Chondrocyte (in vitro differentiated cells): ENCODE data around the gene LTBP1. TPM values are rescaled to one million over a fixed set of nuclear protein-coding genes. Genes with fewer than 3 reads are reported as not detected.

Experiments used
- DNase-seq: peaks from one replicate; pipeline ENCODE4 v3.0.0; 2021; ENCODE audit warnings: mixed read lengths, low spot score
- H3K27ac Mint-ChIP-seq: one replicate; pipeline ENCODE4 v1.8.0; 2021; ENCODE audit warnings: mild to moderate bottlenecking, moderate library complexity, mixed read lengths; ENCODE audit not compliant: unreplicated experiment
- H3K27me3 Mint-ChIP-seq: 2 replicates; pipeline ENCODE4 v1.8.0; 2021; ENCODE audit warnings: low read depth, mixed read lengths
- H3K36me3 Mint-ChIP-seq: 2 replicates; pipeline ENCODE4 v1.8.0; 2021; ENCODE audit warnings: low read depth, mixed read lengths
- H3K4me1 Mint-ChIP-seq: 2 replicates; pipeline ENCODE4 v1.8.0; 2021; ENCODE audit warnings: low read depth, mild to moderate bottlenecking, mixed read lengths
- H3K4me3 Mint-ChIP-seq: one replicate; pipeline ENCODE4 v1.8.0; 2021; ENCODE audit warnings: mild to moderate bottlenecking, moderate library complexity, mixed read lengths; ENCODE audit not compliant: unreplicated experiment
- H3K9me3 Mint-ChIP-seq: 2 replicates; pipeline ENCODE4 v1.8.0; 2021; ENCODE audit warnings: low read depth, mixed read lengths
- total RNA-seq: library from RNA; stranded (reverse); gene quantifications from 3 replicates; pipeline ENCODE4 v1.2.1, GENCODE V29; 2021
- TF ChIP-seq, protein P1 (sequence below): fragments of 200-600 bp; sonication (generic); IDR thresholded peaks from 2 replicates; pipeline ENCODE4 v1.5.0; 2021; ENCODE audit warnings: antibody characterized with exemption, mild to moderate bottlenecking, moderate library complexity

The LTBP1 gene
- total RNA-seq, 1 donor from 2014 or later: 398 TPM

GRCh38 chr2:33426666-33427231 lies 480.0 kb downstream of the LTBP1 start:
- Mint-ChIP-seq H3K36me3 (no peaks in the 10 kb centered on the region), H3K4me3 (no peak overlapping the region), H3K9me3 (peaks cover 9% of the 10 kb centered on the region), H3K4me1 (peaks cover 21% of the 10 kb centered on the region), H3K27me3 (no peaks in the 10 kb centered on the region), H3K27ac (no peak overlapping the region)
- TF ChIP-seq, protein P1, sequence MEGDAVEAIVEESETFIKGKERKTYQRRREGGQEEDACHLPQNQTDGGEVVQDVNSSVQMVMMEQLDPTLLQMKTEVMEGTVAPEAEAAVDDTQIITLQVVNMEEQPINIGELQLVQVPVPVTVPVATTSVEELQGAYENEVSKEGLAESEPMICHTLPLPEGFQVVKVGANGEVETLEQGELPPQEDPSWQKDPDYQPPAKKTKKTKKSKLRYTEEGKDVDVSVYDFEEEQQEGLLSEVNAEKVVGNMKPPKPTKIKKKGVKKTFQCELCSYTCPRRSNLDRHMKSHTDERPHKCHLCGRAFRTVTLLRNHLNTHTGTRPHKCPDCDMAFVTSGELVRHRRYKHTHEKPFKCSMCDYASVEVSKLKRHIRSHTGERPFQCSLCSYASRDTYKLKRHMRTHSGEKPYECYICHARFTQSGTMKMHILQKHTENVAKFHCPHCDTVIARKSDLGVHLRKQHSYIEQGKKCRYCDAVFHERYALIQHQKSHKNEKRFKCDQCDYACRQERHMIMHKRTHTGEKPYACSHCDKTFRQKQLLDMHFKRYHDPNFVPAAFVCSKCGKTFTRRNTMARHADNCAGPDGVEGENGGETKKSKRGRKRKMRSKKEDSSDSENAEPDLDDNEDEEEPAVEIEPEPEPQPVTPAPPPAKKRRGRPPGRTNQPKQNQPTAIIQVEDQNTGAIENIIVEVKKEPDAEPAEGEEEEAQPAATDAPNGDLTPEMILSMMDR: no peak
- no peak for DNase-seq

GRCh38 chr2:33430077-33430476 lies 483.3 kb downstream of the LTBP1 start:
- Mint-ChIP-seq H3K27me3 (no peaks in the 10 kb centered on the region), H3K27ac (no peak overlapping the region), H3K4me1 (peaks cover 31% of the 10 kb centered on the region), H3K9me3 (peaks cover 9% of the 10 kb centered on the region), H3K4me3 (no peak overlapping the region), H3K36me3 (no peaks in the 10 kb centered on the region)
- no peak for DNase-seq
- TF ChIP-seq, protein P1: no peak

GRCh38 chr2:33430856-33431255 lies 484.1 kb downstream of the LTBP1 start:
- Mint-ChIP-seq H3K4me1 (peaks cover 26% of the 10 kb centered on the region), H3K9me3 (peaks cover 2% of the 10 kb centered on the region), H3K36me3 (no peaks in the 10 kb centered on the region), H3K27me3 (no peaks in the 10 kb centered on the region), H3K27ac (no peak overlapping the region), H3K4me3 (no peak overlapping the region)
- no peak for DNase-seq
- TF ChIP-seq, protein P1: no peak

- H3K4me1 Mint-ChIP-seq: peaks cover 33% of the 10 kb centered on the region
- TF ChIP-seq, protein P1: no peak
These were observed 486.1 kb downstream of the LTBP1 start for GRCh38 chr2:33432871-33433270.

DNA sequence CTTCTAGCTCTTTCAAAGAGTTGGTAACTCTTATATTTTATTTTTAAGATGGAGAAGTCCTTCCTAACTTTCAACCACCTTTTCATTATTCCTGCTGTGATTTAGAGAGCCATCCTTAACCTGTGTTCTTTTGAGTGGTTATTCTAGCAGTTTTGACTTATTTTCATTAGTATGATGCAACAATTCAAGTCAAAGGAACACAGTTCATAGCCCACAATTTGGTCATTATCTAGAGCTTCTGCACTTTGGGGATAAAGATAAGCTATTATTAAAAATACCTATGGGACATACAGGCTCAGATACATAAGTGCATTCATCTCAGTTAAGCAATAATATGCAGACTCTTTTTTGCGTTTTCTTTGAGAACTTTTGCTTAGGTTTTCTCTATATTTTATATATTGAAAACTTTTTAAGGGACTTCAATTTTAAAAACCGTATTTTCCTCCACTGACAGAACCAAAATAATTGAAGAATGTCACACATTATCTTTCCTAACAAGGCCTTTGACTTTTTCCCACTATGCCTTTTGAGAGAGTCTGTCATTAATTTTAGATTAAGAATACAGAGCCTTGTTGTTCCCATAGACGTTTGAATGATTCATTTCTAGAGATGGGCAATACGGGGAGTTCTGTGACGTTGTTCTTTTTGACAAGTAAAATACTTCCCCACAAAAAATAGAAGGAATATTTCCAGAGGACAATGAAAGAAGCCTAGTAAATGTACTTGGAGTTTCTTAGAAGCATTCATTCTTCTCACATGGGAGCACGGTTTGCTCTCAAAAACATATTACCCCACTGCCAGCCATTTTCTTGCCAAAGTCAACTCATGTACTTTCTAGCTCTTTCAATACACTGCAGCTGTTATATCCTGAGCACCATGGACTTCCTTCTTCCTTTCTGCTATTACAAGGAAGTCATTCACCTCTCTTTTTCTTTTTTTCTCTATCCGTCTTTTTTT lies 486.8 kb downstream of the LTBP1 start:
- no peak for DNase-seq
- H3K4me3 Mint-ChIP-seq: no peak overlapping the region
- peaks cover 2% of the 10 kb centered on the region for H3K9me3 Mint-ChIP-seq
- H3K36me3 Mint-ChIP-seq: no peaks in the 10 kb centered on the region
- H3K4me1 Mint-ChIP-seq: peaks cover 34% of the 10 kb centered on the region
- no peaks in the 10 kb centered on the region for H3K27me3 Mint-ChIP-seq
- TF ChIP-seq, protein P1: no peak
- H3K27ac Mint-ChIP-seq: peak overlapping the region; percentile 29

More at GRCh38 chr2:33432871-33433270, 486.1 kb downstream of the LTBP1 start:
- DNase-seq: no peak
- Mint-ChIP-seq H3K9me3 (peaks cover 2% of the 10 kb centered on the region), H3K27ac (no peak overlapping the region), H3K4me3 (no peak overlapping the region), H3K36me3 (no peaks in the 10 kb centered on the region), H3K27me3 (no peaks in the 10 kb centered on the region)
